HEK293T (cell line): Measurements from ENCODE around the gene IL32.

Experiments used
- CTCF ChIA-PET: fragments of 350-600 bp; formaldehyde crosslinking; extraction: SDS; loops from one replicate; lab custom pipeline; 2021; ENCODE audit warnings: antibody characterized with exemption, inconsistent platforms; lab: Yijun Ruan, JAX
- POLR2A ChIA-PET: fragments of 350-600 bp; formaldehyde crosslinking; extraction: SDS; loops from one replicate; lab custom pipeline; 2020; ENCODE audit warnings: antibody characterized with exemption, inconsistent platforms; lab: Yijun Ruan, JAX
- DNase-seq: peaks from one replicate; pipeline ENCODE4 v3.0.0; 2012; ENCODE audit warnings: mixed read lengths; ENCODE audit errors: extremely low spot score
- ARNT ChIP-seq: fragments of 450-650 bp; IDR thresholded peaks from 2 replicates; pipeline ENCODE4 v1.6.1; 2017; ENCODE audit warnings: mild to moderate bottlenecking
- BHLHE40 ChIP-seq: fragments of 450-650 bp; IDR thresholded peaks from 2 replicates; pipeline ENCODE4 v1.6.1; 2016; ENCODE audit warnings: mild to moderate bottlenecking, moderate library complexity, borderline replicate concordance
- CTBP1 ChIP-seq: fragments of 450-650 bp; IDR thresholded peaks from 2 replicates; pipeline ENCODE4 v1.6.1; 2016; ENCODE audit warnings: borderline replicate concordance
- ELF4 ChIP-seq: fragments of 450-650 bp; IDR thresholded peaks from 2 replicates; pipeline ENCODE4 v1.6.1; 2017; ENCODE audit warnings: antibody characterized with exemption
- FOXA1 ChIP-seq: fragments of 450-650 bp; IDR thresholded peaks from 2 replicates; pipeline ENCODE4 v1.6.1; 2016; ENCODE audit warnings: mild to moderate bottlenecking
- FOXK2 ChIP-seq: fragments of 450-650 bp; IDR thresholded peaks from 2 replicates; pipeline ENCODE4 v1.6.1; 2016; ENCODE audit warnings: mild to moderate bottlenecking
- FOXM1 ChIP-seq: fragments of 450-650 bp; IDR thresholded peaks from 2 replicates; pipeline ENCODE4 v1.6.1; 2017; ENCODE audit warnings: mild to moderate bottlenecking, borderline replicate concordance
- HDGF ChIP-seq: fragments of 450-650 bp; IDR thresholded peaks from 2 replicates; pipeline ENCODE4 v1.6.1; 2017; ENCODE audit warnings: antibody characterized with exemption, borderline replicate concordance
- L3MBTL2 ChIP-seq: fragments of 450-650 bp; conservative IDR thresholded peaks from 2 replicates; pipeline ENCODE4 v1.6.1; 2016; ENCODE audit warnings: mild to moderate bottlenecking
- LEF1 ChIP-seq: fragments of 450-650 bp; IDR thresholded peaks from 2 replicates; pipeline ENCODE4 v1.6.1; 2017; ENCODE audit warnings: mild to moderate bottlenecking, borderline replicate concordance
- NFRKB ChIP-seq: fragments of 450-650 bp; IDR thresholded peaks from 2 replicates; pipeline ENCODE4 v1.6.1; 2016; ENCODE audit warnings: mild to moderate bottlenecking, moderate library complexity
- SP1 ChIP-seq: fragments of 450-650 bp; IDR thresholded peaks from 2 replicates; pipeline ENCODE4 v1.6.1; 2017
- SUZ12 ChIP-seq: fragments of 450-650 bp; IDR thresholded peaks from 2 replicates; pipeline ENCODE4 v1.6.1; 2016; ENCODE audit warnings: mild to moderate bottlenecking
- TARDBP ChIP-seq: fragments of 450-650 bp; IDR thresholded peaks from 2 replicates; pipeline ENCODE4 v1.6.1; 2016
- ZNF384 ChIP-seq: fragments of 450-650 bp; IDR thresholded peaks from 2 replicates; pipeline ENCODE4 v1.6.1; 2016
- TF ChIP-seq, protein P1 (sequence below): fragments of 450-650 bp; IDR thresholded peaks from 2 replicates; pipeline ENCODE4 v1.6.1; 2016

Gene IL32

DNA sequence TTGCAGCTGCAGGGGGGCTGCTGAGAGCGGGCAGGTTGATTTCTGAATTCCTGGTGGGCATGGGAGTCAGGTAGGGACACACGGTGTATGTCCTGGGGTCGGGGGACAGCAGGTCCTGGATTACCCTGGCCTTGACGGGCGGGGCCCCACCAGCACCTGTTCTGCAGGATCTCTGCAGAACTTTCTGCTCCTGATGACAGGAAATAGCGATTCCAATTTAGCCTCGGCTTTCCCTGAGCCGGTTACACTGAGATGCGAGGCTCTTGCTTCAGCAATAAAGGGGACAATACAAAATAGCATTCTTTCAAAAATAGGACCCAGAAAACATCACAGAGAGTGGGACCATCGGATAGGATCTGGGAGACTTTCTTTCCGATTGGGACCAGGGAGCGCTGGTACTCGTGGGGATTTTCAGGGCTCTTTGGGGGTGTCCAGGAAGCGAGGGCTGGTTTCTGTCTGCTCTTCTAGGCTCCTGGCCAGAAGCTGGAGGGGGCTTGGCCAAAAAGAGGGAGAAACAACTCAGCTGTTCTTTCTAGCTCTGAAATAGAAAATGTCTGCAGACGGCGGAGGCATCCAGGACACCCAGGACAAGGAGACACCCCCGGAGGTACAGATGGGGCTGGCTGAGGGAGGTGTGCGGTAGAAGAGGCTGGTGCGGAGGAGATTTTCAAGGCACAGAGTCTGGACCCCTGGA, 47.6 kb downstream of the IL32 start:
- DNase-seq: no peak
- POLR2A ChIA-PET: interaction anchor here (0.6 to 4.3 kb wide), 12 partner anchors 8 to 95 kb away, joined by 3 to 24 read pairs (median 4); partner anchors contain the start of genes CLDN6 and ZNF213
- CTCF ChIA-PET: interaction anchor here (1.4 kb wide), 1 partner anchor 11 kb away, joined by 3 read pairs; no protein-coding TSS in a partner anchor
- TF ChIP-seq CTBP1 (no peak), BHLHE40 (no peak), FOXK2 (no peak), NFRKB (no peak)

DNA sequence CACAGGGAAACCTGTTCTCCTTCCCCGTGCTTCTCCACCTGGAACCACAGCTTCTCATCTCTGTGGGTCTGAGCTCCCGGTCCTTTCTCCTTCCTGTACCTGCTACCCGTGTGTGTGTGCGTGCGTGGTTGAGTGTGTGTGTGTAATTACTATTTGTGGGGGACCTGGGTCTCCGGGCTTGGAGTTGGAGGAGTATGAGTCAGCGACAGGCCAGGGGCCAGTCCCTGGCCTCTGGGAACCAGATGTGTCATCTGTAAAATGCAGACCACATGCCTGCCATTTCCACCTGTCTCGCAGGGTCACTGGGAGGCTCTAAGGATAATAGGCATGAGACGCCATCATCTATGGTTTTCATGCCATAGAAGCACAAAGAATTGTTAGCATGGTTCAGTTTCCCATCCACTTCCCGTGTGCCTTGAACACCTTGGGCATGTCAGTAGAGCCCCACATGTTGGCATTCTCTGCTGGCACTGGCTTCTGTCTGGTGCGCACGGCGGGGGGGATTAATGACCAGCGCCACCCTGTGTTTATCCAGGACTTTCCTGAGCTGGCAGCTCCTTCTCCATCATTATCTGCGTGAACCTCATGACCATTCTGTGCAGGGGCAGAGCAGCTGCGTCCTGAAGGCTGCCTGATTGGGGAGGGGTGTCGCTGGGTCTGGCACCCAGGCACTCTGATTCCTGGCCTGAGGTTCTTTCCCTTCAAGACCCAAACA, 48.5 kb downstream of the IL32 start:
- DNase-seq: no peak
- no peak for TF ChIP-seq SUZ12
- no peak for TF ChIP-seq ZNF384
- TF ChIP-seq LEF1: no peak
- TF ChIP-seq TARDBP: no peak
- TF ChIP-seq BHLHE40: no peak
- no peak for TF ChIP-seq CTBP1
- TF ChIP-seq, protein P1, sequence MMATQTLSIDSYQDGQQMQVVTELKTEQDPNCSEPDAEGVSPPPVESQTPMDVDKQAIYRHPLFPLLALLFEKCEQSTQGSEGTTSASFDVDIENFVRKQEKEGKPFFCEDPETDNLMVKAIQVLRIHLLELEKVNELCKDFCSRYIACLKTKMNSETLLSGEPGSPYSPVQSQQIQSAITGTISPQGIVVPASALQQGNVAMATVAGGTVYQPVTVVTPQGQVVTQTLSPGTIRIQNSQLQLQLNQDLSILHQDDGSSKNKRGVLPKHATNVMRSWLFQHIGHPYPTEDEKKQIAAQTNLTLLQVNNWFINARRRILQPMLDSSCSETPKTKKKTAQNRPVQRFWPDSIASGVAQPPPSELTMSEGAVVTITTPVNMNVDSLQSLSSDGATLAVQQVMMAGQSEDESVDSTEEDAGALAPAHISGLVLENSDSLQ: no peak
- TF ChIP-seq FOXM1: no peak
- no peak for TF ChIP-seq FOXK2
- TF ChIP-seq HDGF: no peak
- CTCF ChIA-PET: interaction anchor here (1.5 kb wide), 1 partner anchor 16 kb away, joined by 10 read pairs; no protein-coding TSS in a partner anchor
- POLR2A ChIA-PET: interaction anchor here (0.7 to 4.3 kb wide), 7 partner anchors 9 to 55 kb away, joined by 3 to 24 read pairs (median 4); partner anchors contain the start of gene ZNF213

DNA sequence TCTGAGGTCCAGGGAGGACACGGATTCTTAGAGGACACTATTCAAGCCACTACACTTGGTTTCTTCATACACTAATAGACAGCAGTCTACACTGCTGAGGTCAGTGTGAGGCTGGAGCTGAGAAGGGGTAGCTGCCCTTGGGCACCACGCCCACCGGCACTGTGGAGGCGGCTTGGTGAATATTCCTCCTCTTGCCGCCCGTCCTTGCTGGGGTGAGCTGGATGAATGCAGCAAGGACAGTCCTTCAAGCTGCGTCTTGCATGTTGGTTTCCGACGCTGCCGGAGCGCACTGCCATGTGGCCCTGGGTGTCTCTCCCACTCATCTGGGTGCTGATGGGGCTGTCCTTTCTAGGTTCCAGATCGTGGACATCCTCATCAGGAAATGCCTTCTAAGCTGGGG, 49.6 kb downstream of the IL32 start:
- ChIA-PET POLR2A (interaction anchor here (0.9 to 4.3 kb wide), 3 partner anchors 10 to 56 kb away, joined by 3 to 24 read pairs (median 4); no protein-coding TSS in a partner anchor), CTCF (interaction anchor here (0.6 to 1.5 kb wide), 2 partner anchors 13 to 15 kb away, joined by 4 to 10 read pairs; no protein-coding TSS in a partner anchor)
- no peak for DNase-seq
- no peak for TF ChIP-seq NFRKB
- no peak for TF ChIP-seq SUZ12
- no peak for TF ChIP-seq L3MBTL2
- no peak for TF ChIP-seq FOXK2

DNA sequence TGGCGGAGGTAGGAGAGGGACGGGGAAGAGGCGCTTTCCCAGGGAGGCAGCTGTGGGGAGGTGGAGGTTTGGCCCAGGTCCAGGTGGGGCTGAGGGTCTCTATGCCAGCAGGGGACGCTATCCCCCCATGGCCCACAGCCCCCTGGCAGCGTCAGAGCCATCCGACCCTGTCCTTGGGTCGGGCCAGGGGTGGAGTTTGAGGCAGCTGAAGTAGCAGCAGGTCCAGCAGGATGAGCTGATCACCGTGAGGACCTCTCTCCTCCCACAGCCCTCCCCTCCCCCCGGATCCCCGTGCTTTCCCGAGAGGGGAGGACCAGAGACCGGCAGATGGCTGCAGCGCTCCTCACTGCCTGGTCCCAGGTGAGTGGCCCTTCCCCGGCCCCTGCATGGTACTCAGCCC, 50.1 kb downstream of the IL32 start:
- TF ChIP-seq TARDBP (no peak), ELF4 (no peak), BHLHE40 (no peak), SP1 (no peak), L3MBTL2 (no peak), ARNT (no peak), SUZ12 (no peak), NFRKB (no peak), LEF1 (no peak), ZNF384 (no peak), HDGF (no peak), FOXM1 (no peak), CTBP1 (no peak), FOXA1 (no peak), FOXK2 (no peak)
- TF ChIP-seq, protein P1: no peak
- POLR2A ChIA-PET: interaction anchor here (4.3 kb wide), 1 partner anchor 10 kb away, joined by 24 read pairs; no protein-coding TSS in a partner anchor
- CTCF ChIA-PET: interaction anchor here (1.5 kb wide), 1 partner anchor 14 kb away, joined by 10 read pairs; no protein-coding TSS in a partner anchor
- no peak for DNase-seq

DNA sequence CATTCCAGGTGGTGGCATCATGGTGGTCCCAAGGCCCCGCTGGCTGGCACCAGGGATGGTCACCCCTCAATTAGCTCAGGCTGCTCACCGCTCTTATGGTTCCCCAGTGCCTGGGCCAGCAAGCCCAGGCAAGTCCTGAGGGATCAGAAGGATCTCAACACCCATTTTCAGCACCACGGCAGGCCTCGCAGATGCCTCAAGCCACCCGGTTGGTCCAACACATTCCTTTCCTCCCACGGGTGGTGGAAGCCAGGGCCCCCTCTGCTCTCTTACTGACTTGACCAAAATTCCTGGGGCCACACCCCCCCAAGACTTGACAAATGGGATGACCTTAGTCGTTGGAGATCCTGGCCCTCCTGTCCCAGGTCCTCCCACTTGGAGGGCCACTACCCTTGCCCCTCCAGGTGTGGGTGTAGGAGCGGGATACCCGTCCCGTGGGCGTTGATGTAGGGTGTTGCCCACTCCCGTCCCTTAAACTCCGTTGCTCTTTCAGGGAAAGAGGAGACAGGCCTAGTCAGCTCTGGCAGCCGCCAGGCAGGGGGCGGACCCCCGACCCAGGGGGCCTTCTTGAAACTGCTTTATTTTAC, 52.9 kb downstream of the IL32 start:
- no peak for DNase-seq
- TF ChIP-seq SUZ12: no peak
- TF ChIP-seq ZNF384: no peak
- no peak for TF ChIP-seq ELF4
- no peak for TF ChIP-seq ARNT
- no peak for TF ChIP-seq TARDBP
- TF ChIP-seq CTBP1: no peak
- no peak for TF ChIP-seq SP1
- TF ChIP-seq BHLHE40: no peak
- TF ChIP-seq HDGF: no peak
- no peak for TF ChIP-seq FOXK2
- TF ChIP-seq, protein P1: no peak
- no peak for TF ChIP-seq FOXA1
- no peak for TF ChIP-seq FOXM1
- TF ChIP-seq LEF1: no peak
- no peak for TF ChIP-seq NFRKB
- TF ChIP-seq L3MBTL2: no peak
- CTCF ChIA-PET: interaction anchor here (0.6 to 1.2 kb wide), 2 partner anchors 14 to 17 kb away, joined by 3 to 4 read pairs; no protein-coding TSS in a partner anchor
- POLR2A ChIA-PET: interaction anchor here (1.6 to 1.8 kb wide), 2 partner anchors 16 kb away, joined by 4 to 8 read pairs; partner anchors contain the start of gene ZNF213
